Nephron progenitor cell (in vitro differentiated cells): Measurements from ENCODE around the gene NF1.

Experiments used
- DNase-seq: peaks from one replicate; pipeline ENCODE4 v3.0.0; 2021
- H3K27ac Mint-ChIP-seq: 2 replicates; pipeline ENCODE4 v1.8.0; 2021; ENCODE audit warnings: mild to moderate bottlenecking, moderate library complexity, mixed read lengths
- H3K27me3 Mint-ChIP-seq: 2 replicates; pipeline ENCODE4 v1.8.0; 2021; ENCODE audit warnings: mild to moderate bottlenecking, low read depth, mixed read lengths; ENCODE audit not compliant: poor library complexity
- H3K36me3 Mint-ChIP-seq: 2 replicates; pipeline ENCODE4 v1.8.0; 2021; ENCODE audit warnings: low read depth, mixed read lengths
- H3K4me1 Mint-ChIP-seq: 2 replicates; pipeline ENCODE4 v1.8.0; 2021; ENCODE audit warnings: mixed read lengths
- H3K4me3 Mint-ChIP-seq: 2 replicates; pipeline ENCODE4 v1.8.0; 2021; ENCODE audit warnings: mild to moderate bottlenecking, moderate library complexity, mixed read lengths
- H3K9me3 Mint-ChIP-seq: 2 replicates; pipeline ENCODE4 v1.8.0; 2021; ENCODE audit warnings: mild to moderate bottlenecking, moderate library complexity, mixed read lengths
- TF ChIP-seq, protein P1 (sequence below): fragments of 200-600 bp; sonication (generic); IDR thresholded peaks from 2 replicates; pipeline ENCODE4 v1.5.0; 2021; ENCODE audit warnings: antibody characterized with exemption

NF1 gene

DNA sequence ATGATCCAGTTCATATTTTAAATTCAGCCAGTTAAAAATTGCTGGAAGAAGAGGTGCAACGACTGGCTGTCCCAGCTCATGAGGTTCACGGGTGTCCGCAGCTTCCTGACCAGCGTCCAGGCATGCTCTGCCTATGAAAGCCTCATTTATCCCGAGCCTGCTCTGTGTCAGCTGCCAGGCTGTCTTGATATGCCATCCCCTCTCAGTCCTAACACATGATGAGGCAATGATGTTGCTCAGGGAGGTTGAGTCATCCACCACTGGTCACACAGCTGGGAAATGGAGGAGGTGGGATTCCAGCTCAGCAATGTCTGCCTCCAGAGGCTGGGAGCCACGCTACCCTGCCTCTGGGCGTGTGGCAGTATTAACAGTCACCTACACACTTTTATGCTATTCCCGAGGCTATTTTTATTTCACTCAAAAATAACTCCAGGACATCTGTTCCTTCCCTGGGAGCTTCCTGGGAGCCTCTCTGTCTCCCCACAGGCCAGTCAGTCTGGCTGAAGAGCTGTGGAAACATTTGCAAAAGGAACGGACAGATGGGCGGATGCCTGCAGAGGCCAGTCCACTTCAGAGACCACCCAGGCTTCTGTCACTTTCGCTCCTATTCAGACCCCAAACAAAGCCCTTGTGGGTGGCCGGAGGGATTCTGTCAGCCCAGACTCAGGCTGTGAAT lies 319.2 kb downstream of the NF1 start:
- H3K4me1 Mint-ChIP-seq: peaks cover 33% of the 10 kb centered on the region
- no peak overlapping the region for H3K27ac Mint-ChIP-seq
- no peaks in the 10 kb centered on the region for H3K36me3 Mint-ChIP-seq
- H3K9me3 Mint-ChIP-seq: no peaks in the 10 kb centered on the region
- no peak for DNase-seq
- TF ChIP-seq, protein P1, sequence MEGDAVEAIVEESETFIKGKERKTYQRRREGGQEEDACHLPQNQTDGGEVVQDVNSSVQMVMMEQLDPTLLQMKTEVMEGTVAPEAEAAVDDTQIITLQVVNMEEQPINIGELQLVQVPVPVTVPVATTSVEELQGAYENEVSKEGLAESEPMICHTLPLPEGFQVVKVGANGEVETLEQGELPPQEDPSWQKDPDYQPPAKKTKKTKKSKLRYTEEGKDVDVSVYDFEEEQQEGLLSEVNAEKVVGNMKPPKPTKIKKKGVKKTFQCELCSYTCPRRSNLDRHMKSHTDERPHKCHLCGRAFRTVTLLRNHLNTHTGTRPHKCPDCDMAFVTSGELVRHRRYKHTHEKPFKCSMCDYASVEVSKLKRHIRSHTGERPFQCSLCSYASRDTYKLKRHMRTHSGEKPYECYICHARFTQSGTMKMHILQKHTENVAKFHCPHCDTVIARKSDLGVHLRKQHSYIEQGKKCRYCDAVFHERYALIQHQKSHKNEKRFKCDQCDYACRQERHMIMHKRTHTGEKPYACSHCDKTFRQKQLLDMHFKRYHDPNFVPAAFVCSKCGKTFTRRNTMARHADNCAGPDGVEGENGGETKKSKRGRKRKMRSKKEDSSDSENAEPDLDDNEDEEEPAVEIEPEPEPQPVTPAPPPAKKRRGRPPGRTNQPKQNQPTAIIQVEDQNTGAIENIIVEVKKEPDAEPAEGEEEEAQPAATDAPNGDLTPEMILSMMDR: no peak
- peaks cover 19% of the 10 kb centered on the region for H3K27me3 Mint-ChIP-seq
- no peak overlapping the region for H3K4me3 Mint-ChIP-seq

DNA sequence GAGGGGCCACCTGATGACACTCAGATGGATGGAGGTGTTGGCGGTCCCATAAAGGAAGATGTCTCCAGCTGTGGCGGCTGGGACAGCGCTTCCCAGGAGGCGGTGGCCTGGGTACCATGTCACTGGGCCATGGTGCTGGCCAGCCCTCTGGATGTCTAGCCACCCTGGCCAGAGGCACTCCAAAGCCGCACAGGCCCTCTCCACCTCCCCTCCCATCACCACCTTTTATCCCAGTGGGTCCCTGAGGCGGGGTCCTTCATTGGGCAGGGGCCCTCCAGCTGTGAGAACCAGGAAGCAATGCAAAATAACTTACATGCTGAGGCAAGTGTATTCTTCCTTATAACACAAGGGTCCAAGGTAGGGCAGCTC lies 319.8 kb downstream of the NF1 start:
- no peak overlapping the region for H3K27ac Mint-ChIP-seq

DNA sequence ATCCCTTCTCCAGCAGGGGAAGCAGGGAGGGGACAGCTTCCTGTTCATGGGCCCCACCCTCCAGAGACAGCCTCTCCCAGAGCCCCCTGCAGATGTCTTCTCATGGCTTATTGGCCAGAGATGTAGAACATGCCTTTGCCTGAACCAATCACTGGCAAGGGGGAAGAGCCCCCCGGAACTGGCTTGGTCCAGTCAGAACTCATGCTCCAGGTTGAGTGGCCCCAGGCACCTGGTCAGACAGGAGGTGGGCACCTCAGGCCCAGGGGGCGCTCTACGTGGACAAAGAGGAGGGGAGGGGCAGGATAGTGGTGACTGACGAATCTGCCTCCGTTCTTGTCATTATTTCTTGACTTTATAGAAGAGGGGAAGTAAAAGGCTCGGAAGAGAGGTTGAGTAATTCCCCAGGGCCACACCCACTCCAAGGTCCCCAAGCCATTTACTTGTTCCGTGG lies 320.3 kb downstream of the NF1 start:
- TF ChIP-seq, protein P1: no peak
- Mint-ChIP-seq H3K4me3 (no peak overlapping the region), H3K9me3 (no peaks in the 10 kb centered on the region), H3K36me3 (no peaks in the 10 kb centered on the region), H3K4me1 (peaks cover 35% of the 10 kb centered on the region), H3K27me3 (peaks cover 19% of the 10 kb centered on the region), H3K27ac (no peak overlapping the region)
- no peak for DNase-seq

More for the DNA sequence above, 319.8 kb downstream of the NF1 start:
- TF ChIP-seq, protein P1: no peak
- Mint-ChIP-seq H3K9me3 (no peaks in the 10 kb centered on the region), H3K27me3 (peaks cover 19% of the 10 kb centered on the region), H3K36me3 (no peaks in the 10 kb centered on the region), H3K4me1 (peaks cover 35% of the 10 kb centered on the region), H3K4me3 (no peak overlapping the region)
- no peak for DNase-seq

DNA sequence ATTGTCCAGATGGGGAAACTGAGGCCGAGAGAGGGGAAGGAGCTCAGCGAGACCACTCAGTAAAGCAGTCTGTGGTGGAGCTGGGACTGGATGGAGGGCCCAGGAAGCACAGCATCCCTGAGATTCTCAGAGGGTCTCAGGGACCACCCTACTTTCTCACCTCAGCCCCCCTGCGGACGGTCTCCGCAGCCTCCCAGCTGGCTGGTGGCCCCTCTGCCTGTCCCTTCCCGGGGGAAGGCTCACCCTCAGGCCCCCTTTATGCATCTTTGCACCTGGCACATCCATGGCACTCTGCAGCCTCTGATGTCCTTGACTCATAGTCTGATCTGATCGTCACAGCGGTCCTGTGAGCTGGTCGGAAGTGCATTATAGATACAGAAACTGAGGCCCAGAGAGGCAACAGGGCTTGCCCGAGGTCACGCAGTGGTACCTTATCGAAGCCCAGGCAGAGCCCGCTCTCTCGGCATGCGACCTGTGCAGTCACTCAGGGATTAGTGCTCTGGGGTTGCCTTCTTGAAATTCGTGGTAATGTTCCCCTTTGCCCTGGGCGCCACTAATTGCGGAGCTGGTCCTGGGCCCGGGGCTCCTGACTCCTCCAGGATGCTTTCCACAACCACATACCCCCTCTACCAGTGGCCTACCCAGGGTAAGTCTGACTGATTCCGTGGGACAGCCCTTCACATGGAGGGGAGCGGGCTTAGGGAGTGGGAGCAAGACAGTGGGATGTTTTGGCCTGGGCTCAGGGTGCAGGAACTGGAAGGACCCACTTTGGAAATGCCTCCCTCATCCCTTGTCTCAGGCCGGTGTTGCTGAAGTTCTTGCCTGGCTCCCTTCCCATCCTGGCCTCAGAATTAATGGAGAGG lies 321.1 kb downstream of the NF1 start:
- Mint-ChIP-seq H3K27me3 (peaks cover 19% of the 10 kb centered on the region), H3K9me3 (no peaks in the 10 kb centered on the region), H3K36me3 (no peaks in the 10 kb centered on the region), H3K4me3 (no peak overlapping the region), H3K4me1 (peaks cover 35% of the 10 kb centered on the region), H3K27ac (no peak overlapping the region)
- TF ChIP-seq, protein P1: no peak
- no peak for DNase-seq

DNA sequence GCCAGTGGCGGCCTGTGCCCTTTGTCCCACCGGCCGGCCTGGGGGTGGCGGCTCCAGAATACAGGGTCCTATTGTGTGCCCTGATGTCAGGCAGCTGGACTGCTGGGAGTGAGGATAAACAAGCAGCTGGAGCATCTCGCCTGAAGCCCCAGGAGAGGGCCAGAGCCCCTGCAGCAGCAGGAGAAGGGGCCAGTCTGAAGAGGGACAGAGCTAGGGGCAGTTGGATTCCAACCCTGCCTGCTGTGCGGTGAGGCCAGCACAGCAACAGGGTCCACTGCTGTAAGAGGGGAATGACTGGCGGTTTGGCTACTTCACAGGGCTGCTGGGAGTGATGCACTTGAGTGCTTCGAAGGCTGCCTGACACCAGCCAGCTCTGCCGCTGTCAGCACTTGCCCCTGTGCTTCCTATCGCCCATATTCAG lies 321.7 kb downstream of the NF1 start:
- H3K27ac Mint-ChIP-seq: no peak overlapping the region
- TF ChIP-seq, protein P1: no peak
- peak; percentile 38 for DNase-seq
- peaks cover 35% of the 10 kb centered on the region for H3K4me1 Mint-ChIP-seq
- peaks cover 19% of the 10 kb centered on the region for H3K27me3 Mint-ChIP-seq
- H3K9me3 Mint-ChIP-seq: no peaks in the 10 kb centered on the region
- no peak overlapping the region for H3K4me3 Mint-ChIP-seq
- no peaks in the 10 kb centered on the region for H3K36me3 Mint-ChIP-seq
